ENCODE measurements around the gene SEMA3D.

Gene SEMA3D

GRCh38 chr7:85115862-85116261 is 71.0 kb downstream of the SEMA3D start:
- DNase-seq, result no peak

- no peak for DNase-seq
Measured at GRCh38 chr7:85115006-85115405, 71.8 kb downstream of the SEMA3D start.

- DNase-seq, result no peak
Measured at GRCh38 chr7:85114342-85114741, 72.5 kb downstream of the SEMA3D start.

GRCh38 chr7:85111761-85112160 is 75.1 kb downstream of the SEMA3D start:
- DNase-seq, result no peak

- DNase-seq, result no peak
Measured at GRCh38 chr7:85106719-85107118, 80.1 kb downstream of the SEMA3D start.

GRCh38 chr7:85104432-85105205 is 82.2 kb downstream of the SEMA3D start:
- DNase-seq, result no peak

GRCh38 chr7:85103962-85104361 is 82.9 kb downstream of the SEMA3D start:
- DNase-seq, result no peak

GRCh38 chr7:85103357-85103756 is 83.5 kb downstream of the SEMA3D start:
- no peak for DNase-seq

- no peak for DNase-seq
Measured at GRCh38 chr7:85102813-85103350, 84.0 kb downstream of the SEMA3D start.

- no peak for DNase-seq
Measured at GRCh38 chr7:85101347-85101746, 85.5 kb downstream of the SEMA3D start.

GRCh38 chr7:85097844-85098243 is 89.0 kb downstream of the SEMA3D start:
- DNase-seq, result no peak

GRCh38 chr7:85095806-85096205 is 91.0 kb downstream of the SEMA3D start:
- no peak for DNase-seq

GRCh38 chr7:85095366-85095765 is 91.5 kb downstream of the SEMA3D start:
- no peak for DNase-seq

- no peak for DNase-seq
Measured at GRCh38 chr7:85094046-85094725, 92.7 kb downstream of the SEMA3D start.

- DNase-seq, result no peak
Measured at GRCh38 chr7:85091565-85091928, 95.3 kb downstream of the SEMA3D start.

- no peak for DNase-seq
Measured at GRCh38 chr7:85090919-85091564, 95.8 kb downstream of the SEMA3D start.

GRCh38 chr7:85090143-85090542 is 96.7 kb downstream of the SEMA3D start:
- no peak for DNase-seq

- no peak for DNase-seq
Measured at GRCh38 chr7:85081846-85082245, 105.0 kb downstream of the SEMA3D start.

- no peak for DNase-seq
Measured at GRCh38 chr7:85081392-85081791, 105.5 kb downstream of the SEMA3D start.

- no peak for DNase-seq
Measured at GRCh38 chr7:85079434-85079833, 107.4 kb downstream of the SEMA3D start.

- no peak for DNase-seq
Measured at GRCh38 chr7:85078181-85078580, 108.7 kb downstream of the SEMA3D start.

- DNase-seq, result no peak
Measured at GRCh38 chr7:85075864-85076263, 111.0 kb downstream of the SEMA3D start.

- DNase-seq, result no peak
Measured at GRCh38 chr7:85074992-85075391, 111.9 kb downstream of the SEMA3D start.

GRCh38 chr7:85074016-85074415 is 112.8 kb downstream of the SEMA3D start:
- DNase-seq, result no peak

All from NCI-H748 treated with DMSO at 0.1 percent for 48 hours (cell line).